HepG2 (cell line): ENCODE measurements around the gene MARS1. TPM values are rescaled to one million over a fixed set of nuclear protein-coding genes. Genes with fewer than 3 reads are reported as not detected.

Experiments used
- ATF2 ChIP-seq: sonication (generic); formaldehyde crosslinking; IDR thresholded peaks from 2 replicates; pipeline ENCODE4 v1.4.0; 2020; ENCODE audit warnings: missing genetic modification reagents
- CREB1 ChIP-seq, 2 experiments: fragments of 450-650 bp in 1 of 2; IDR thresholded peaks; 2 replicates each; pipeline ENCODE4 v1.6.1; 2016 to 2017; ENCODE audit warnings: control low read depth in 1 of 2, mild to moderate bottlenecking in 1 of 2, missing compliant biosample characterization in 1 of 2, missing genetic modification characterization in 1 of 2
- FOXK1 ChIP-seq: sonication (generic); formaldehyde crosslinking; IDR thresholded peaks from 2 replicates; pipeline ENCODE4 v1.4.0; 2020; ENCODE audit warnings: low read depth, missing genetic modification reagents, borderline replicate concordance
- HOXA5 ChIP-seq: sonication (generic); formaldehyde crosslinking; IDR thresholded peaks from 2 replicates; pipeline ENCODE4 v1.4.0; 2020; ENCODE audit warnings: missing genetic modification reagents
- KMT2A ChIP-seq: sonication (generic); formaldehyde crosslinking; IDR thresholded peaks from 2 replicates; pipeline ENCODE4 v1.4.0; 2020; ENCODE audit warnings: missing genetic modification reagents
- MYC ChIP-seq: sonication (generic); formaldehyde crosslinking; IDR thresholded peaks from 2 replicates; pipeline ENCODE4 v1.9.0; 2021; ENCODE audit warnings: missing genetic modification reagents, borderline replicate concordance
- MZF1 ChIP-seq: sonication (generic); formaldehyde crosslinking; IDR thresholded peaks from 2 replicates; pipeline ENCODE4 v1.8.1; 2023; ENCODE audit warnings: mild to moderate bottlenecking, missing genetic modification reagents, borderline replicate concordance
- PHF20 ChIP-seq: sonication (generic); formaldehyde crosslinking; IDR thresholded peaks from 2 replicates; pipeline ENCODE4 v1.5.0; 2020; ENCODE audit warnings: mild to moderate bottlenecking, missing genetic modification reagents
- POGZ ChIP-seq: sonication (generic); formaldehyde crosslinking; IDR thresholded peaks from 2 replicates; pipeline ENCODE4 v1.4.0; 2020; ENCODE audit warnings: mild to moderate bottlenecking, missing genetic modification reagents
- SIX1 ChIP-seq: sonication (generic); formaldehyde crosslinking; IDR thresholded peaks from 2 replicates; pipeline ENCODE4 v1.4.0; 2020; ENCODE audit warnings: missing genetic modification reagents, borderline replicate concordance
- TIGD3 ChIP-seq: sonication (generic); formaldehyde crosslinking; IDR thresholded peaks from 2 replicates; pipeline ENCODE4 v1.5.1; 2020; ENCODE audit warnings: mild to moderate bottlenecking, missing genetic modification reagents, borderline replicate concordance
- ZBTB25 ChIP-seq: IDR thresholded peaks from 2 replicates; pipeline ENCODE4 v1.6.1; 2018; ENCODE audit warnings: missing genetic modification reagents
- ZNF747 ChIP-seq: sonication (generic); formaldehyde crosslinking; IDR thresholded peaks from 2 replicates; pipeline ENCODE4 v1.8.1; 2023; ENCODE audit warnings: missing genetic modification reagents, mild to moderate bottlenecking, borderline replicate concordance
- ZSCAN9 ChIP-seq: IDR thresholded peaks from 2 replicates; pipeline ENCODE4 v1.6.1; 2016; ENCODE audit warnings: borderline replicate concordance
- polyA plus RNA-seq, 8 experiments: library from polyadenylated mRNA; depleted of rRNA in 3 of 8; stranded (reverse) in 7 of 8; unstranded in 1 of 8; fragments of >200 nt; fragmentation: Illumina TruSeq in 4 of 8; extraction: Trizol in 4 of 8; gene quantifications; 2 replicates each; pipeline versions ENCODE4 v1.2.1 to v1.2.3, GENCODE V29; 2011 to 2016; ENCODE audit warnings: low read depth in 4 of 8, missing spikeins in 1 of 8, mixed read lengths in 1 of 8; ENCODE audit not compliant: insufficient read depth in 1 of 8
- total RNA-seq, 5 experiments: library from RNA; depleted of rRNA; stranded (reverse); fragments of >200 nt; fragmentation: Illumina TruSeq; extraction: Trizol; gene quantifications; 2 replicates each; pipeline ENCODE4 v1.2.3, GENCODE V29; 2016; ENCODE audit warnings: low read depth in 1 of 5
- TF ChIP-seq, protein P1 (sequence below): sonication (generic); formaldehyde crosslinking; IDR thresholded peaks from 2 replicates; pipeline ENCODE4 v1.5.1; 2020; ENCODE audit warnings: missing genetic modification reagents, mild to moderate bottlenecking, borderline replicate concordance
- TF ChIP-seq, protein P2 (sequence below): sonication (generic); formaldehyde crosslinking; IDR thresholded peaks from 2 replicates; pipeline ENCODE4 v1.5.0; 2020; ENCODE audit warnings: mild to moderate bottlenecking, missing genetic modification reagents

The MARS1 gene
- total and polyA plus RNA-seq, 2 of the 13 experiments (the other 11 are each of a cell fraction or from before 2014, with no cell fraction given), result 115 to 181 TPM

DNA sequence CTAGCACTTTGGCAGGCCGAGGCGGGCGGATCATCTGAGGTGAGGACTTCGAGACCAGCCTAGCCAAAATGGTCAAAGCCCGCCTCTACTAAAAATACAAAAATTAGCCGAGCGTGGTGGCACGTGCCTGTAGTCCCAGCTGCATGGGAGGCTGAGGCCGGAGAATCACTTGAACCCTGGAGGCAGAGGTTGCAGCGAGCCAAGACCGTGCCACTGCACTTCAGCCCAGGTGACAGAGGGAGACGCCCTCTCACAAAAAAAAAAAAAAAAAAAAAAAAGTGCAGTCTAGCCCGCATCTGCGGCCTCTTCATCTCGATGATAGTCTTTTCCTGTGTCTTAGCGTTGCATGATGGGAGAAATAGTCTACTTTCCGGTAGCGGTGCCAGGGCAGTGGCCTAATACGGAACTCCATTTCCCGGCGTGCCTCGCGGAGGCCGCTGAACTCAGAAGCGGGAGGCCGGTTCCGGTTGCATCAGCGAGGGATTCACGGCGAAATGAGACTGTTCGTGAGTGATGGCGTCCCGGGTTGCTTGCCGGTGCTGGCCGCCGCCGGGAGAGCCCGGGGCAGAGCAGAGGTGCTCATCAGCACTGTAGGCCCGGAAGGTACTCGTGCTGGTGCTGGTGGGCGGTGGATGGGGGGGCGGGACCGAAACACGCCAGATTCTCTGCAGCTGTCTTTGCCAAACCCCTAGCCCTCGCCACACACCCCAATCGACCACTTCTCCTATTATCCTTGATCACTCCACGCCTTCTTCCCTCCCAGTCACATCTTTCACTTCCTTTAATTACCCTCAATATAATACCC lies at the start of gene MARS1 (continued):
- TF ChIP-seq, protein P1, sequence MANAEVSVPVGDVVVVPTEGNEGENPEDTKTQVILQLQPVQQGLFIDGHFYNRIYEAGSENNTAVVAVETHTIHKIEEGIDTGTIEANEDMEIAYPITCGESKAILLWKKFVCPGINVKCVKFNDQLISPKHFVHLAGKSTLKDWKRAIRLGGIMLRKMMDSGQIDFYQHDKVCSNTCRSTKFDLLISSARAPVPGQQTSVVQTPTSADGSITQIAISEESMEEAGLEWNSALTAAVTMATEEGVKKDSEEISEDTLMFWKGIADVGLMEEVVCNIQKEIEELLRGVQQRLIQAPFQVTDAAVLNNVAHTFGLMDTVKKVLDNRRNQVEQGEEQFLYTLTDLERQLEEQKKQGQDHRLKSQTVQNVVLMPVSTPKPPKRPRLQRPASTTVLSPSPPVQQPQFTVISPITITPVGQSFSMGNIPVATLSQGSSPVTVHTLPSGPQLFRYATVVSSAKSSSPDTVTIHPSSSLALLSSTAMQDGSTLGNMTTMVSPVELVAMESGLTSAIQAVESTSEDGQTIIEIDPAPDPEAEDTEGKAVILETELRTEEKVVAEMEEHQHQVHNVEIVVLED (CRISPR knock-in tag), result peak; percentile 79
- TF ChIP-seq HOXA5 (CRISPR knock-in tag) (peak; percentile 81), PHF20 (CRISPR knock-in tag) (peak; percentile 88), POGZ (peak; percentile 76), ZSCAN9 (CRISPR knock-in tag) (no peak), ATF2 (CRISPR knock-in tag) (no peak; the same call in 1 of the 2 replicates), MYC (peak; percentile 82; the same call in 1 of the 2 replicates), TIGD3 (CRISPR knock-in tag) (no peak), CREB1 (IDR thresholded peaks at IDR 0.05) (no peak), CREB1 (CRISPR knock-in tag; IDR thresholded peaks at IDR 0.05) (peak; percentile 80), ZBTB25 (CRISPR knock-in tag) (peak; percentile 80; the same call in 1 of the 2 replicates), FOXK1 (CRISPR knock-in tag) (peak; percentile 63; the same call in 1 of the 2 replicates), KMT2A (CRISPR knock-in tag) (peak; percentile 86; the same call in 1 of the 2 replicates), ZNF747 (peak; percentile 78; the same call in 1 of the 2 replicates), MZF1 (CRISPR knock-in tag) (0 out of 2 replicates have a peak, but pooled peaks have one; percentile 22), SIX1 (CRISPR knock-in tag) (0 out of 2 replicates have a peak, but pooled peaks have one; percentile 24)
- TF ChIP-seq, protein P2, sequence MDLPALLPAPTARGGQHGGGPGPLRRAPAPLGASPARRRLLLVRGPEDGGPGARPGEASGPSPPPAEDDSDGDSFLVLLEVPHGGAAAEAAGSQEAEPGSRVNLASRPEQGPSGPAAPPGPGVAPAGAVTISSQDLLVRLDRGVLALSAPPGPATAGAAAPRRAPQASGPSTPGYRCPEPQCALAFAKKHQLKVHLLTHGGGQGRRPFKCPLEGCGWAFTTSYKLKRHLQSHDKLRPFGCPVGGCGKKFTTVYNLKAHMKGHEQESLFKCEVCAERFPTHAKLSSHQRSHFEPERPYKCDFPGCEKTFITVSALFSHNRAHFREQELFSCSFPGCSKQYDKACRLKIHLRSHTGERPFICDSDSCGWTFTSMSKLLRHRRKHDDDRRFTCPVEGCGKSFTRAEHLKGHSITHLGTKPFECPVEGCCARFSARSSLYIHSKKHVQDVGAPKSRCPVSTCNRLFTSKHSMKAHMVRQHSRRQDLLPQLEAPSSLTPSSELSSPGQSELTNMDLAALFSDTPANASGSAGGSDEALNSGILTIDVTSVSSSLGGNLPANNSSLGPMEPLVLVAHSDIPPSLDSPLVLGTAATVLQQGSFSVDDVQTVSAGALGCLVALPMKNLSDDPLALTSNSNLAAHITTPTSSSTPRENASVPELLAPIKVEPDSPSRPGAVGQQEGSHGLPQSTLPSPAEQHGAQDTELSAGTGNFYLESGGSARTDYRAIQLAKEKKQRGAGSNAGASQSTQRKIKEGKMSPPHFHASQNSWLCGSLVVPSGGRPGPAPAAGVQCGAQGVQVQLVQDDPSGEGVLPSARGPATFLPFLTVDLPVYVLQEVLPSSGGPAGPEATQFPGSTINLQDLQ, result no peak
